ENCODE data around the gene TRMT44.
"Not testable (repeated sequence)": the region's sequence is repeated elsewhere in the genome, so short reads cannot be mapped to it uniquely, and the experiment has no call there.

TRMT44 gene

GRCh38 chr4:8406887-8407286 lies 33.7 kb upstream of the TRMT44 start:
- DNase-seq: not testable (repeated sequence)

- DNase-seq: no peak
Observed at GRCh38 chr4:8407316-8407715, 33.3 kb upstream of the TRMT44 start.

- DNase-seq: no peak
Observed at GRCh38 chr4:8407756-8408155, 32.8 kb upstream of the TRMT44 start.

GRCh38 chr4:8409264-8410065 lies 31.1 kb upstream of the TRMT44 start:
- DNase-seq: peak; percentile 76

- DNase-seq: no peak
Observed at GRCh38 chr4:8410066-8410625, 30.4 kb upstream of the TRMT44 start.

GRCh38 chr4:8410641-8411271 lies 29.8 kb upstream of the TRMT44 start:
- DNase-seq: no peak

- DNase-seq: no peak
Observed at GRCh38 chr4:8411351-8412180, 29.0 kb upstream of the TRMT44 start.

GRCh38 chr4:8412288-8412687 lies 28.3 kb upstream of the TRMT44 start:
- no peak for DNase-seq

- DNase-seq: peak; percentile 83
Observed at GRCh38 chr4:8414377-8414776, 26.2 kb upstream of the TRMT44 start.

- DNase-seq: no peak
Observed at GRCh38 chr4:8417071-8417614, 23.4 kb upstream of the TRMT44 start.

- DNase-seq: peak; percentile 79
Observed at GRCh38 chr4:8419222-8420041, 21.1 kb upstream of the TRMT44 start.

GRCh38 chr4:8420151-8420550 lies 20.4 kb upstream of the TRMT44 start:
- DNase-seq: not testable (repeated sequence)

- DNase-seq: no peak
Observed at GRCh38 chr4:8422327-8422726, 18.2 kb upstream of the TRMT44 start.

- no peak for DNase-seq
Observed at GRCh38 chr4:8422786-8423185, 17.8 kb upstream of the TRMT44 start.

GRCh38 chr4:8427262-8427661 lies 13.3 kb upstream of the TRMT44 start:
- no peak for DNase-seq

GRCh38 chr4:8427761-8428287 lies 12.8 kb upstream of the TRMT44 start:
- DNase-seq: no peak

- DNase-seq: peak; percentile 98
Observed at GRCh38 chr4:8428288-8429097, 12.1 kb upstream of the TRMT44 start.

- DNase-seq: no peak
Observed at GRCh38 chr4:8431553-8431952, 9.0 kb upstream of the TRMT44 start.

GRCh38 chr4:8433136-8433535 lies 7.4 kb upstream of the TRMT44 start:
- no peak for DNase-seq

GRCh38 chr4:8434251-8435073 lies 6.1 kb upstream of the TRMT44 start:
- no peak for DNase-seq

Measured in activated effector memory CD4-positive, alpha-beta T cell treated with anti-CD3 and anti-CD28 coated beads, Interleukin-2, amount 50 U/mL, for 16 hours (primary cell).